ENCODE measurements around the gene HOXB3.

- TF ChIP-seq ZFP3 (tag by site-specific recombination; IDR thresholded peaks at IDR 0.05; ENCODE audit: low read depth), result no peak
- TF ChIP-seq CTCF (tag by site-specific recombination; IDR thresholded peaks at IDR 0.05), result no peak
- no peak for TF ChIP-seq ZBTB8A (tag by site-specific recombination; IDR thresholded peaks at IDR 0.05)
- TF ChIP-seq ZBTB11 (tag by site-specific recombination; conservative IDR thresholded peaks at IDR 0.05; ENCODE audit: low read depth), result no peak
- TF ChIP-seq ZSCAN23 (tag by site-specific recombination; IDR thresholded peaks at IDR 0.05), result no peak
- no peak for TF ChIP-seq ZNF239 (tag by site-specific recombination; IDR thresholded peaks at IDR 0.05)
- no peak for TF ChIP-seq PATZ1 (tag by site-specific recombination; IDR thresholded peaks at IDR 0.05)
- no peak for TF ChIP-seq BCL11B (tag by site-specific recombination; IDR thresholded peaks at IDR 0.05; ENCODE audit: low read depth)
- TF ChIP-seq ZNF585B (tag by site-specific recombination; IDR thresholded peaks at IDR 0.05), result no peak
- no peak for TF ChIP-seq ZSCAN30 (tag by site-specific recombination; IDR thresholded peaks at IDR 0.05)
- TF ChIP-seq ZNF530 (tag by site-specific recombination; IDR thresholded peaks at IDR 0.05; ENCODE audit: low read depth), result no peak
- TF ChIP-seq ZNF114 (tag by site-specific recombination; IDR thresholded peaks at IDR 0.05), result no peak
- TF ChIP-seq ZNF48 (tag by site-specific recombination; IDR thresholded peaks at IDR 0.05), result no peak
Observed at GRCh38 chr17:48566717-48567116, 23.3 kb downstream of the HOXB3 start.

Data from HEK293 (cell line).